Measurements from ENCODE around the gene CCDC27.

The CCDC27 gene

DNA sequence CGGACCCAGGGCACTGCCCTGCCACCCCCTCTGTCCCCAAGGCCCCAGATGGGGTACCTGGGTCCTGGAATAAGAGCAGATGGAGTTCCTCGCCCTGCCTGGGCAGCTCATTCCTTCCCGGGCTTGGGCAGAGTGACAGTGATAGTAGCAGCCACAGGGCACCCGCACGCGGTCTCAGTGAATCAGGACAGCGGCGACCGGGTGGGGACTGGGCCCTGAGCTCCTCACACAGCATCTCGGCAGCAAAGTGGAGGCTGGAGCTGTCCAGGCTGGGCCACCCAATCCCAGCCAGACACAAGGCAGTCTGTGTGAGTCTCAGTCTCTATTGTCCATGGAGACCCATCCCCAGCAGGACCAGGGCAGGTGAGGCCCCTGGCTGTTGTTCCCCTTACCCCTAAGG lies 37.4 kb upstream of the CCDC27 start:
- TF ChIP-seq, protein P1, sequence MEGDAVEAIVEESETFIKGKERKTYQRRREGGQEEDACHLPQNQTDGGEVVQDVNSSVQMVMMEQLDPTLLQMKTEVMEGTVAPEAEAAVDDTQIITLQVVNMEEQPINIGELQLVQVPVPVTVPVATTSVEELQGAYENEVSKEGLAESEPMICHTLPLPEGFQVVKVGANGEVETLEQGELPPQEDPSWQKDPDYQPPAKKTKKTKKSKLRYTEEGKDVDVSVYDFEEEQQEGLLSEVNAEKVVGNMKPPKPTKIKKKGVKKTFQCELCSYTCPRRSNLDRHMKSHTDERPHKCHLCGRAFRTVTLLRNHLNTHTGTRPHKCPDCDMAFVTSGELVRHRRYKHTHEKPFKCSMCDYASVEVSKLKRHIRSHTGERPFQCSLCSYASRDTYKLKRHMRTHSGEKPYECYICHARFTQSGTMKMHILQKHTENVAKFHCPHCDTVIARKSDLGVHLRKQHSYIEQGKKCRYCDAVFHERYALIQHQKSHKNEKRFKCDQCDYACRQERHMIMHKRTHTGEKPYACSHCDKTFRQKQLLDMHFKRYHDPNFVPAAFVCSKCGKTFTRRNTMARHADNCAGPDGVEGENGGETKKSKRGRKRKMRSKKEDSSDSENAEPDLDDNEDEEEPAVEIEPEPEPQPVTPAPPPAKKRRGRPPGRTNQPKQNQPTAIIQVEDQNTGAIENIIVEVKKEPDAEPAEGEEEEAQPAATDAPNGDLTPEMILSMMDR (IDR thresholded peaks at IDR 0.05): no peak
- H3K27me3 Mint-ChIP-seq (ENCODE audit: low read depth, poor library complexity): peaks cover 43% of the 10 kb centered on the region
- H3K27ac Mint-ChIP-seq: no peak overlapping the region

DNA sequence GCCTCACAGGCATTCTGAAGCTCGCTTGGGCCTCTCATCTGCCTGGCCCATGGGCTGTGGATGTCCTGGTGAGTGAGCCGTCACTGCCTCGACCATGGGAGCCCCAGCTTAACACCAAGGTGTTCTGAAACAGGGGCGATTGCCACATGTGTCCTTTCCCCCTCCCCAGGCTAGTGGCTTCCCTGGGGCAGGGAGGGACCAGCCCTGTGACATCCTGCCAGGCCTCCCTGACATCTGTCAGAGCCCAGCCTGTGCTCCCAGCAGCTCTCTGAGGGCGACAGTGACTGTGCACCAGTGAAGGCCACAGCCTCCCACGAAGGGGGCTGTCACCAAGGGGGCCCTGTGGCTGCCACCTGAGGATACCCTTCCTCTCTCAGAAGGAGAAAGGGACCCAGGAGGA lies 35.9 kb upstream of the CCDC27 start:
- no peaks in the 10 kb centered on the region for H3K9me3 Mint-ChIP-seq
- peaks cover 43% of the 10 kb centered on the region for H3K27me3 Mint-ChIP-seq (ENCODE audit: low read depth, poor library complexity)
- H3K36me3 Mint-ChIP-seq (ENCODE audit: low read depth): no peaks in the 10 kb centered on the region
- H3K27ac Mint-ChIP-seq: no peak overlapping the region
- H3K4me3 Mint-ChIP-seq: no peak overlapping the region
- peaks cover 5% of the 10 kb centered on the region for H3K4me1 Mint-ChIP-seq
- TF ChIP-seq, protein P1 (IDR thresholded peaks at IDR 0.05): no peak
- DNase-seq: no peak

More for the DNA sequence above, 37.4 kb upstream of the CCDC27 start:
- no peak for DNase-seq
- Mint-ChIP-seq H3K4me1 (peaks cover 9% of the 10 kb centered on the region), H3K4me3 (no peak overlapping the region), H3K9me3 (no peaks in the 10 kb centered on the region), H3K36me3 (ENCODE audit: low read depth) (no peaks in the 10 kb centered on the region)

DNA sequence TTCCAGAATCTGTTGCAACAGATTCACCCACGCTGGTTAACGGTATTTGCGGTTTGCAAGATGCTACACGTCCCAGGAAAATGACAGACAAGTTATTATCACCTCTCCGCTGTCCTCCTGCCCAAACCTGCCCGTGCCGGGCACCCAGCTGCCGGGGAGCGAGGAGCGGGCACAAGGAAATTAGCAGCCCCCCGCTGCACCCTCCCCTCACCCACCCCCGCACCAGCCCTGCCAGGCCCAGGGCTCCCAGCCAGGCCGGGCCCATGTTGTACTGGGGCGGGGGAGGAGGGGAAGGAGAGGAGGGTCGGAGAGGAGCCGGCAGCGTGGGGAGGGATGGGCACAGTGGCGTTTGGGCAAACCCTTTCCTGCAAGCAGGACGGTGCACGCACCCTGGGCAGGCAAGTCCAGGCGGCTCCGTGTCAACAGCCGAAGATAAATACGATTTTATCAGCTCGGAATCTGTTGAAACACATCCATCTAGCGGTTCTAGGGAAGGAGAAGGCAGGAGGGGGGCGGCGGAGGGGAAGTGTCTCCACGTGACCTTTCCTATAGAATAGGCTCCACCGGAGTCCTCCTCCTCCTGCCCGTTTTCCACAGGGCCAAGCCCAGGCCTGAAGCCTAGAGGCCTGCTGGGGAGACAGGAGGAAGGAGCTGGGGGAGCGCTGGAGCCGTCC lies 35.1 kb upstream of the CCDC27 start:
- no peak overlapping the region for H3K4me3 Mint-ChIP-seq
- H3K27ac Mint-ChIP-seq: no peak overlapping the region
- no peaks in the 10 kb centered on the region for H3K9me3 Mint-ChIP-seq
- peaks cover 1% of the 10 kb centered on the region for H3K4me1 Mint-ChIP-seq
- H3K27me3 Mint-ChIP-seq (ENCODE audit: low read depth, poor library complexity): peaks cover 39% of the 10 kb centered on the region
- TF ChIP-seq, protein P1 (IDR thresholded peaks at IDR 0.05): no peak
- no peaks in the 10 kb centered on the region for H3K36me3 Mint-ChIP-seq (ENCODE audit: low read depth)
- no peak for DNase-seq

DNA sequence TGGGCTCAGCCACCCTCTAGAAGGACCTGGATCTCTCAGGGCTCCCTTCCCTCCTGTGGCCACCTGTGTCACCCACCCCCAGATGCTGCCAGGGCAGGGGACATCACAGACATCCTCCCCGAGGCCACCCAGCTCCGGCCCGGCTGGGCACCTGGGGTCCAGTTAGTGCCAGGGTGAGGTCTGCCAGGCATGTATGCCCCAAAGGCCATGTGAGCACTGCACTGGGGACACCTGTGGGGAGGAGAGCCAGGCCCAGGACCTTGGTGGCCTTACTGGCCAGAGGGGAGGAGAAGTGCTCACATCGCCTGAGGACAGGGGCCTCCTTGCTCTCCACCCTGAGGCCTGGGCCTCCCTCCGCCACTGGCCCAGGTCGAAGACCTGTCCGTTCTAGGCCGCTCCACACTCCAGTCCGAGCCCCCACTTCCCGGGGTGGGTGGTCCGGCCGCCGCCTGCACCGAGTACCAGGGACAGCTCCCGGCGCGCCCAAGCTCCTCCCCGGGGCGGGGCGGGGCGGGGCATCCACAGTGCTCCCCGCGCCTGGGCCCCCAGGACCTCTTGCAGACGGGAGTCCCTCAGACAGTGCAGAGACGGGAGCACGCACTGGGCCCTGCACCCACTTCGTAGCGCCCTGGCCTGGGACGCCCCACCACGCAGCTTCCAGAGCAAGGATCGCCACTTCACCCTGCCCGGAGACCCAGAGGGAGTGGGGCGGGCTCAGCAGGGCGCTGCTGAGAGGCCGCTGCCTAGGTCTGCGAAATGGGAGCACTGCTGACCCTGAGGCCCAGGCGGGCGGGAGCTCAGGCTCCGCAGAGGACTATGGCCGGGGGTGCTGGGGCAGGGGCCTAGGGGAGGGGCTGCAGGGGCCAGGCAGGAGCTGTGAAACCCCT lies 34.3 kb upstream of the CCDC27 start:
- Mint-ChIP-seq H3K36me3 (ENCODE audit: low read depth) (no peaks in the 10 kb centered on the region), H3K9me3 (no peaks in the 10 kb centered on the region), H3K4me1 (no peaks in the 10 kb centered on the region), H3K4me3 (no peak overlapping the region), H3K27me3 (ENCODE audit: low read depth, poor library complexity) (peaks cover 39% of the 10 kb centered on the region), H3K27ac (no peak overlapping the region)
- TF ChIP-seq, protein P1 (IDR thresholded peaks at IDR 0.05): no peak
- DNase-seq: peak; percentile 91

GRCh38 chr1:3718764-3719163 lies 33.5 kb upstream of the CCDC27 start:
- Mint-ChIP-seq H3K4me3 (no peak overlapping the region), H3K36me3 (ENCODE audit: low read depth) (no peaks in the 10 kb centered on the region), H3K27ac (no peak overlapping the region), H3K27me3 (ENCODE audit: low read depth, poor library complexity) (peaks cover 39% of the 10 kb centered on the region), H3K4me1 (no peaks in the 10 kb centered on the region), H3K9me3 (no peaks in the 10 kb centered on the region)
- no peak for DNase-seq
- TF ChIP-seq, protein P1 (IDR thresholded peaks at IDR 0.05): no peak

Data from nephron progenitor cell (in vitro differentiated cells).